CD4-positive, alpha-beta T cell treated with Interferon alpha-2 for 1 hour (primary cell): ENCODE results near the gene PGBD5.
"Not testable (repeated sequence)": the region's sequence is repeated elsewhere in the genome, so short reads cannot be mapped to it uniquely, and the experiment has no call there.

Experiments
- DNase-seq, 2 donors: peaks; one replicate each; pipeline ENCODE4 v3.0.0-alpha.2; 2020 to 2022

Gene PGBD5, protein sequence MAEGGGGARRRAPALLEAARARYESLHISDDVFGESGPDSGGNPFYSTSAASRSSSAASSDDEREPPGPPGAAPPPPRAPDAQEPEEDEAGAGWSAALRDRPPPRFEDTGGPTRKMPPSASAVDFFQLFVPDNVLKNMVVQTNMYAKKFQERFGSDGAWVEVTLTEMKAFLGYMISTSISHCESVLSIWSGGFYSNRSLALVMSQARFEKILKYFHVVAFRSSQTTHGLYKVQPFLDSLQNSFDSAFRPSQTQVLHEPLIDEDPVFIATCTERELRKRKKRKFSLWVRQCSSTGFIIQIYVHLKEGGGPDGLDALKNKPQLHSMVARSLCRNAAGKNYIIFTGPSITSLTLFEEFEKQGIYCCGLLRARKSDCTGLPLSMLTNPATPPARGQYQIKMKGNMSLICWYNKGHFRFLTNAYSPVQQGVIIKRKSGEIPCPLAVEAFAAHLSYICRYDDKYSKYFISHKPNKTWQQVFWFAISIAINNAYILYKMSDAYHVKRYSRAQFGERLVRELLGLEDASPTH

DNA sequence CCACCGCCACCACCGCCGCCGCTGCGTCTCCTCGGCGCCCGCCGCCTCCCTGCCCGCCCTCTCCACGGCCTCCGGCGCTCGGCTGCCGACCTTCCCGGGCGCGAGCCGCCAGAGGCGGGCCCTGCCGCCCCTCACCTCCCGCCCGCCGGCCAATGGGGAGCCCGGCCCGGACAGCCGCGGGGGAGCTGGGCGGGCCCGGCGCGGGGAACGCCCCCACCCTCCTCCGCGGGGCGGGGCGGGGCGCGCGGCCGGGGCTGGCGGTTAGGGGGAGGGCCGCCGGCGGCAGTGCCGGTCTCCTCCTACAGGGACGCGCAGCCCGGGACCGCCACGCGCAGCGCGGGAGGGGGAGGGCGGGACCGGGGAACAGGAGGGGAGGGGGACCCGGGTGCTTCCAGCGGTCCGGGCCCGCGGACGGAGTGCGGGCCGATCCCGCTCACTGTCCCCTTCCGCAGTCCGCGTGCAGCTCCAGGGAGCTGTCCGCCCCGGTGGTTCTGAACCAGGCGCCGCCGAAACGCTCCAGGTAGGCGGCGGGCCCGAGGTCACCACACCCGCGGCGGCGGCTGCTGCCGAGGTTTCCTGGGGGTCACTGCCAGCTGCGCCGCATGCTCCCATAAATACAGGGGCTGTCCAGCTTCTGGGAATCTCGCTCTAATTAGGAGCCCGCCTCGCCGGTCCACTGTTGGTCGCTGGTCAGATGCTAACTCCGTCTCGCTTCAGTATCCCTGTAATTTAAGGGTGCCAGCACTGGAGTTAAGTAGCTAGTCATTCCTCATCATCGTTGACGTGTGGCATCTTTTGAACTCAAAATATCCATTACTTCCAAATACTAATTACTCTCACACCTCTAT is at the start of gene PGBD5:
PGBD5 (minus strand) TSS at position 87 of the 848 bp plus-strand sequence. CDS start 404 bp downstream, outside the sequence.
- DNase-seq: peak; percentile 20 to 47

- DNase-seq: not testable (repeated sequence)
These were observed 48.8 kb upstream of the PGBD5 start for GRCh38 chr1:230474924-230475323.

DNA sequence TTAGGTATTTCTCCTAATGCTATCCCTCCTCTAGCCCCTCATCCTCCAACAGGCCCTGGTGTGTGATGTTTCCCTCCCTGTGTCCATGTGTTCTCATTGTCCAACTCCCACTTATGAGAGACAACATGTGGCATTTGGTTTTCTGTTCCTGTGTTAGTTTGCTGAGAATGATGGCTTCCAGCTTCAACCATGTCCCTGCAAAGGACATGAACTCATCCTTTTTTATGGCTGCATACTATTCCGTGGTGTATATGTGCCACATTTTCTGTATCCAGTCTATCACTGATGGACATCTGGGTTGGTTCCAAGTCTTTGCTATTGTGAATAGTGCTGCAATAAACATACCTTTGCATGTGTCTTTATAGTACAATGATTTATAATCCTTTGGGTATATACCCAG is 44.6 kb upstream of the PGBD5 start:
- not testable (repeated sequence) for DNase-seq

DNA sequence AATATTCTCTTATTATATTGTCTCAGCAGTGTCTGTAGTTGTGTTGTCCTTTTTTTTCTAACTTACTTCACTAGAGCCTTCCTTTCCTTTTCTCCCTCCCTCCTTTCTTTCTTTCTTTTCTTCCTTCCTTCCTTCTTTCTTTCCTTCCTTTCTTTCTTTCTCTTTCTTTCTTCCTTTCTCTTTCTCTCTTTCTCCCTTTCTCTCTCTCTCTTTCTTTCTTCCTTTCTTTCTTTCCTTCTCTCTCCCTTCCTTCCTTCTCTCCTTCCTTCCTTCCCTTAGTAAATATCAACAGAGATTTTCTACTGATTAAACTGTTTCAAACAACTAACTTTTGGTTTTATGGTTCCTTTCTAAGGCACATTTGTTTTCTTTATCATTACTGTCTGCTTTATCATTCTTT is 43.1 kb upstream of the PGBD5 start:
- no peak for DNase-seq

- DNase-seq: no peak
These were observed 39.6 kb upstream of the PGBD5 start for GRCh38 chr1:230465691-230466090.

GRCh38 chr1:230464671-230465070 is 38.5 kb upstream of the PGBD5 start:
- DNase-seq: no peak

DNA sequence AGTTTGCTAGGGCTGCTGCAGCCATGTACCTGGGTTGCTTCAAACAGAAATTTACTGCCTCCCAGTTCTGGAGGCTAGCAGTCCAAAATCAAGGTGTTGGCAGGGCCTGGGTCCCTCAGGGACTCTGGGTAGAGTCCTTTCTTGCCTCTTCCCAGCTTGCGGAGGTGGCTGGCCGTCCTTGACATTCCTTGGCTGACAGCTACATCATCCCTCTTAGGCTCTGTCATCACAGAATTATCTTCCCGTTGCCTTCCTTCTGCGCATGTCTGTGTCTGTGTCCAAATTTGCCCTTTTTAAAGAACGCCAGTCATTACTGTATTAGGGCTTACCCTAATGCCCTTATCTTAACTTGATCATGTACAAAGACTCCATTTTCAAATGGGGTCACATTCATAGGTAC is 37.6 kb upstream of the PGBD5 start:
- DNase-seq: no peak

GRCh38 chr1:230463326-230463725 is 37.2 kb upstream of the PGBD5 start:
- no peak for DNase-seq

DNA sequence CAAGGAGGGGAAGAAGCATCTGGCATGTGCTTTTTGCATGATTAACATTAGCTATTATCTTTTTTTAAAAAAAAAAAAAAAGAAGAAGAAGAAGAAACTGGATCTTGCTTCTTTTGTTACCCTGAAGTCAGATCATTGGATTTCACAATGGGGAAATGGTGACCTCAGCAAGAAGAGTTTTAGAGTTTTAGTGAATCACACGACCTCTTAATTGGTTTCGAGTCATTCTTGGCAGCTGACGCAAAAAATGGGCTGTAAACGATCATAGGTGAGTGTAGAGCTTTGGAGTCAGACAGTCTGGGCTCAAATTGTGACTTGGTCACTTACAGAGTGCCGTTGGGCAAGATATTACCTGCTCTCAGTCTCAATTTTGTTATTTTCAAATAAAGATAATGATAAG is 33.3 kb upstream of the PGBD5 start:
- no peak for DNase-seq

DNA sequence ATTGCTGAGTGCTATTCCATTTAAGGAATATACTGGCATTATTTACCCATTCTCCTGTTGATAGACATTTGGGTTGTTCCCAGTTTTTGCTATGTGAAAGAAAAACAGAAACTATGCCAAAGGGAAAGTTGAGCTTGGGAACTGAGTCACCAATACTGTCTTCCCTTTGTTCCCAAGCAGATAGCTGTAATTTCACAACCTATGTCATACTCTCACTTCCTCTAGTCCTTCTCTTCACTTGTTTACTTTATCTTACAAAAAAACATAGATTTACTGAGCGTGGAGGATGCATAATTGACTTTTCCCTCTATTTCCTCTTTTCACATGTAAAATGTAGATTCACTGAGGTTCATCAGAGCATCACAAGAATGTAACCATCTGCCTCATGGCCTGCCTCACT is 32.4 kb upstream of the PGBD5 start:
- DNase-seq: no peak

DNA sequence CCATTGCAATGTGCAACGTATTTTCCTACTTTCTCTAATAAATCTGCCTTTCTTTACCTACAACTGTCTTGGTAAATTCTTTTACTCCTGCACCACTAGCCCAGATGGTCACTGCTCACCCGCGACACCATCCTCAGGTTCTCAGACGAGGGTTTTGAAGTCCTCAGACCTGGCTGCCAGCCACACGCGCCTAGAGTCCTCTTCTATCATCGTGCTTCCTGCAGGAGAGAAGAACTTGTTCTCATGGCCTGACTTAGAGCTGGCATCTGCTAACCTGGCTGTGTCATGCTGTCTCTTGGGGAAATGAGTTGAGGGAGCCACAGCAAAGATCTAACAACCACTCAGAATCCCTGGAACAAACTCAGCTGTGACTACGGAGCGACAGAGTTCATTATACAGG is 30.3 kb upstream of the PGBD5 start:
- no peak for DNase-seq

- DNase-seq: no peak
These were observed 29.2 kb upstream of the PGBD5 start for GRCh38 chr1:230455291-230455690.

DNA sequence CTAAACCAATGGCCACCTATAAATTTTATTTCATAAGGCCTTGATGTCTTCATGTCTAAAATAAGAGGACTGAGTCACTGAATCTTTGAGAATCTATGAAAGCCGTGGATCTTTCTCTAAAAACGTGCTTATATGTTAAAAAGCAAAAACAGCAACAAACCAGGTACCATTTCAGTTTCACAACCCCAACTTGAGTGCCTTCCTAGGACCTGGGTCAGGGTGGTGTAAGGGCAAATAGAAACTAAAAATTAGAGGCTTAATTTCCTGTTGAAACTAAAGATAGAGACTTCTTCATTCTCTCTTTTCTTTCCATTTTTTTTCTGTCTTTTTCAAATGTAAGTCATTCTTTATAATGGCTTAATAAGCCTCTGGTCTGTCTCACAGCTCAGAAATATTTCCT is 27.2 kb upstream of the PGBD5 start:
- no peak for DNase-seq

- DNase-seq: no peak
These were observed 15.3 kb upstream of the PGBD5 start for GRCh38 chr1:230441183-230442029.

DNA sequence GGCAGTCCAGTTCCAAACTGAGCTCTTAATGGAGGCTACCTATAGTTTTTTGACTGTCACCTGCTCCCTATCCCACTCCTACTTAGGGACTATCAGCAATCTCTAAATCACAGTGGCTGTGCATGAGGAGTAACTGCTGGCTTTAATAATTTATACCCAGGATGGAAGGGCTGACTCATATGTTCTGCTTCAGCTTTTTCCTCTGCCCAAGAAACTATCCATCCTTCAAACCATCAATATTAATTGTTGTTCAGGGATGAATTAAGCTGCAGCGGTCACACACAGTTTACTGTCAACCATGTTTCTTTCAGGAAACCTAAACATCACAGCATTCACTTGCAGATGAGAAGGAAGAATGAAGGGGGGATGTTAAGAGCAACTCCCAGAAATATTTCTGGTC is 9.0 kb upstream of the PGBD5 start:
- no peak for DNase-seq

GRCh38 chr1:230431527-230431926 is 5.4 kb upstream of the PGBD5 start:
- DNase-seq: no peak

- DNase-seq: no peak
These were observed 4.4 kb upstream of the PGBD5 start for GRCh38 chr1:230430499-230430898.

DNA sequence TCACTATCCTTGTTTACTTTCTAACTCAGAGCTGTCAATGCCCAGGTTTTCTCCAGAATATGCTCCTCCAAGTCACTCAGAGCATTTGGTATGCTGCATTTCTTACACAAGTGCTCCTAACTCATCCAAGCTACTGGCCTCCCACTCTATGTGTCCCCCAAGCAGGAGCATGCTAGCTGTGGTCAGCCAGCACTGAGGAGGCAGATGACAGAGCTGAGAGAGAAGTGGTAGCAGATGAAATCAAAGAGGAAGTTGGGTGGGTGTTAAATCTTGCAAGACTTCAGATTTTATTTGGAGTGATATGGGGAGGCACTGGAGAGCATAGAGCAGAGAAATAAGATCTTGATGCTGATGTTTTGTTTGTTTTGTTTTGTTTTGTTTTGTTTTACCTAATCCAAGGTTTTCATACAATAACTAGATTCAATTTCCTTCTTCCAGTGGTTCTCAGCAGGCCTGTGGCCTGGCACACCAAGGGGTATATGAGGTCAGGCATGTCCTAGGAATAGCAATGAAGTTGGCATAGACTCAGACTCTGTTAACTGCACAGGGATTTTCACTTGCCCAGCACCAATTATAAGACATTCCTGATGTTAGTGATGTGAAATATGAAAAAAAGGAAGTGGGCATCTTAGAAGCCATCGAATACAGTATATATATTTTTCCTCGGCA is 3.1 kb upstream of the PGBD5 start:
- no peak for DNase-seq

DNA sequence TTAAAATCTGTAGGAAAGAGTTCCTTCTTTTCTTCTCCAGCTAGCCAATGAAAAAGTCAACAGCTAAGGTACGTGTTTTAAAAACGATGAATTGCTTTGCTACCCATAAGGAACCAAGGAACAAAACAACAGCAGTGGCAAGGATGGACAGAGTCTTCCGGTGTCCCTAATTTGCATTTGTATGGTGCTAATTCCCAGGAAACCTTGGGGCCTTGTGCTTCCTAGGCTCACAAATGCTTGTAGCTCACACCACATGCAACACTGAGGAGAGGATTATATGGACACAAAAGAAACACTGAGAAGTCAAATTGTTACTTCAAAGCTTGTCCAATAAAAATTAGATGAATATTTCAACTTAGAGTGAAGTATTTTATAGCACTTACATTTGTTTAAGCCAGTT is 1.8 kb upstream of the PGBD5 start:
- DNase-seq: no peak

DNA sequence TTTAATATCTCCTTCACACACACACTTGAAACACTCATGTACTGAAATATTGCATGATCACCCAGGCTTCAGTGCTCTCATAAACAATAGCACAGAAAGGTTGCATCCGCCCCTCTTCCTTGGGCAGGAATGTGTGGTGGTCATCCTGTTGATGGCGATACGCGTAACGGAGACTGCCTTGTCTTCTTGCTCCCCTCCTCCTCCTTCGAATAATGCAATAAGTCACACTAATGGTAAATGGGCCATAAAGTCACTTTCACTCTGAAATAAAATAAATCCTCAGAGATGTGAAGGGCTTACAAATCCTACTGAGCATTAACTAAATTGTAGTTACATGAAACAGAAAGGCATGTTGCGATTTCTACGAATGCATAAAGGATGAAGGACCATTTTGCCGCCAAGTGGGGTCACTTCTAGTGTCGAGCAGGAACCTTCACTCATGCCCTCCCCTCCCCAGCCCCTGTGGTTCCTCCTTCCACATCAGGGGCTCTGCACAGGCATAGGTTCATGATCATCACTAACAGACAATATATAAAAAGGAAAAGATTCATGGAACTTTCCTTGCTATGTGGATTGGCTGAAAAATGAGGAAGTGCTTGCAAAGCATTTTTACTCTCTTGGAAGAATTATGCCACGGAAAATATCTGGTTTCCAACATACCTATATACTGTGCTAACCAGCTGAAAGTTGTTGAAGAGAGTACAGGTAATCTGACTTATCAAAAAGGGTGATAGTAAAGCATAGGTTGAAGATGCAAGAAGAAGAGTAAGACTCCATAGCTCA is 1.2 kb upstream of the PGBD5 start:
- no peak for DNase-seq
